CD4-positive, alpha-beta T cell treated with Interleukin-6 at 100 ng/mL for 8 hours (primary cell): Measurements from ENCODE around the gene TUB.

Source experiments
- DNase-seq: peaks from one replicate; pipeline ENCODE4 v3.0.0-alpha.2; 2020; ENCODE audit warnings: mixed read lengths, low spot score

Gene TUB

GRCh38 chr11:8107642-8108041 is 26.6 kb downstream of the TUB start:
- DNase-seq: no peak

GRCh38 chr11:8108421-8108820 is 27.4 kb downstream of the TUB start:
- DNase-seq: no peak

GRCh38 chr11:8109675-8110074 is 28.7 kb downstream of the TUB start:
- DNase-seq: no peak

GRCh38 chr11:8110396-8110795 is 29.4 kb downstream of the TUB start:
- no peak for DNase-seq

- DNase-seq: no peak
Measured at GRCh38 chr11:8111636-8112035, 30.6 kb downstream of the TUB start.

GRCh38 chr11:8122173-8122764 is 41.3 kb downstream of the TUB start:
- no peak for DNase-seq

GRCh38 chr11:8126649-8127289 is 45.8 kb downstream of the TUB start:
- DNase-seq: no peak

GRCh38 chr11:8127447-8127846 is 46.4 kb downstream of the TUB start:
- DNase-seq: no peak

GRCh38 chr11:8138526-8138925 is 57.5 kb downstream of the TUB start:
- no peak for DNase-seq

GRCh38 chr11:8149726-8150125 is 68.7 kb downstream of the TUB start:
- DNase-seq: no peak
